GM19438 (cell line): ENCODE results near the gene BBS12.

Experiments used
- ATAC-seq: cut with Tn5 transposase; IDR thresholded peaks from one replicate; pipeline ENCODE4 v1.9.1; 2021; ENCODE audit warnings: low read depth; ENCODE audit not compliant: unreplicated experiment

The BBS12 gene

DNA sequence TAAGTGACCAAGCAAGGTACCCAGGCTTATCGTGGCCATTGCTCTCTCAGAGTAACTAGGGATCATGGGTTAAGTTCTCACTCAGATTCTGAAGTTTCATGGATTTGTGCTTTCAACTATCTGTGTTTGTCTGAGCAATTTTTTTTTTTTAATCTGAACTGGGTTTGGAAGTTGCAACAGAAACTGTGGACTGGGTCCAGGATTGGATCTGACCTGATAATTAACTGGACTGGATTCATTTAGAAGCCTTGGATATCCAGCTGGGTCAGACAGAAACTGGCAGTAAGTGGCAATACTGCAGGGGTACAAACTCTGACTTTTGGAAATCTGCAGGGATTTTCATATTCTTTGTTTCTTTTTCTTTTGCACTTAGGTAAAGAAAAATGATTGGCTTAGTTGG, 55.4 kb downstream of the BBS12 start:
- no peak for ATAC-seq

DNA sequence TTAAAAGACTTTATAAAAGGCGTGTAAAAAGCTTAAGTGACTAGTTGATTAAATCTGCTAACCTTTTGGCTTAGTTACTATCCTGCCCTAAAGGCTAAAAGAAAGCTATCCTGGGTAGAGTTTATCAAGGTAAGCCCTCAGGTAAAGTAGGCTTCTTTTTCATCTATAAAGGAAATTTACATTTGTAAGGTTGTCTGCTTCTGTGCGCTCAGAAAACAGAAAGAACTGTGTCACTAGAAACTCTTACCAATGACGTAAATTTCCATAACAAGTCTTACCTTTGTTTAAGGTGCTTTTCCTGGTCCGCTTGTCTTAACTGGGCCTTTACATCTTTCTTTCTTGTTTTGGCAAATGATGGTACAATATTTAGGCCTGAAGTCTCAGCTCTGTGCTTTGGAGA, 56.4 kb downstream of the BBS12 start:
- ATAC-seq, result no peak

DNA sequence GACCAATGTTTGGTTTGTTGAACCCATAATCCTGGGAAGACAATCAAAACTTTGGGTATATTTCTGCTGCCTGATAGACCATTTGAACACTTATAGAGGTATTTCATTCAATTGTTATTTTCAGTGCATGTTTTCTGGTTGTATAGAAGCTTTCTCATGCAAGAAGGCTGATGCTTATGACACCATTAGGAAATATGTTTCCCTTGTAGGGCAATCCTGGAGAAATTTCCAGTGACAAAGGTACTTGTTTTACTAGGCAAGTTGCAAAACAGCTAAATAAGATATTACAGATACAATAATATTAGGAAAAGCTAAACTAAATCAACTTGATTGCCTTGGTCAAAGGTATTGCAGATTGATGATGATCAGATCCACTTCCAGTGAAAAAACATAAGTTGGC, 61.3 kb downstream of the BBS12 start:
- ATAC-seq, result no peak
